Measurements from ENCODE around the gene SPAG7. TPM values are rescaled to one million over a fixed set of nuclear protein-coding genes. Genes with fewer than 3 reads are reported as not detected.

SPAG7 gene
- total and polyA plus RNA-seq, 5 experiments from 2014 or later: 50.5 to 131 (median 122) TPM

Small RNAs within 50 kb of the gene (microRNA-seq; reads per million reads assigned to microRNA genes)
- gene MIR6864 (ENCODE audit: borderline microRNAs expressed) (not detected), gene MIR6865 (ENCODE audit: borderline microRNAs expressed) (not detected)

Other genes with a start within 250 kb of the SPAG7 start
- 10 to 100 TPM; 31.1 to 32.7 TPM for gene MED11, start 236.4 kb downstream of the SPAG7 start, total RNA-seq
- gene MED11, start 236.4 kb downstream of the SPAG7 start, polyA plus RNA-seq: 10 to 100 TPM; 37.2 to 81.1 (median 38.9) TPM
- gene ZMYND15, start 228.0 kb downstream of the SPAG7 start, total RNA-seq: under 1 TPM; 0.38 to 0.47 TPM
- gene ZMYND15, start 228.0 kb downstream of the SPAG7 start, polyA plus RNA-seq: under 1 TPM in 1 of 3 donors, not detected in 2; 0.10 TPM
- gene CXCL16, start 227.9 kb downstream of the SPAG7 start, total RNA-seq: 1 to 10 TPM; 5.5 to 5.6 TPM
- gene CXCL16, start 227.9 kb downstream of the SPAG7 start, polyA plus RNA-seq: 1 to 10 TPM; 2.2 to 5.9 (median 2.5) TPM
- not detected for gene TM4SF5, start 195.9 kb downstream of the SPAG7 start, total RNA-seq
- not detected for gene TM4SF5, start 195.9 kb downstream of the SPAG7 start, polyA plus RNA-seq
- under 1 TPM in 1 of 2 experiments, not detected in 1; 0.60 TPM for gene VMO1, start 181.5 kb downstream of the SPAG7 start, total RNA-seq
- not detected for gene VMO1, start 181.5 kb downstream of the SPAG7 start, polyA plus RNA-seq
- gene GLTPD2, start 178.9 kb downstream of the SPAG7 start, total RNA-seq: not detected
- gene GLTPD2, start 178.9 kb downstream of the SPAG7 start, polyA plus RNA-seq: under 1 TPM; 0.36 to 0.39 (median 0.39) TPM
- 10 to 100 TPM; 56.5 to 61.6 TPM for gene PSMB6, start 171.7 kb downstream of the SPAG7 start, total RNA-seq
- gene PSMB6, start 171.7 kb downstream of the SPAG7 start, polyA plus RNA-seq: 100 to 1,000 TPM; 211 to 282 (median 256) TPM
- gene PLD2, start 160.7 kb downstream of the SPAG7 start, total RNA-seq: 10 to 100 TPM; 21.4 to 27.9 TPM
- gene PLD2, start 160.7 kb downstream of the SPAG7 start, polyA plus RNA-seq: 1 to 10 TPM; 1.1 to 1.9 (median 1.9) TPM
- gene MINK1, start 134.5 kb downstream of the SPAG7 start, total RNA-seq: 100 to 1,000 TPM; 110 to 117 TPM
- 10 to 100 TPM in 1 of 3 donors, 1 to 10 TPM in 2; 4.1 to 12.9 (median 8.1) TPM for gene MINK1, start 134.5 kb downstream of the SPAG7 start, polyA plus RNA-seq
- 1 to 10 TPM; 5.7 TPM for gene C17orf107, start 68.3 kb downstream of the SPAG7 start, total RNA-seq
- gene C17orf107, start 68.3 kb downstream of the SPAG7 start, polyA plus RNA-seq: 1 to 10 TPM; 1.5 to 1.8 (median 1.6) TPM
- 1 to 10 TPM in 1 of 2 experiments, under 1 TPM in 1; 0.94 to 1.3 TPM for gene CHRNE, start 64.7 kb downstream of the SPAG7 start, total RNA-seq
- under 1 TPM; 0.19 to 0.58 (median 0.20) TPM for gene CHRNE, start 64.7 kb downstream of the SPAG7 start, polyA plus RNA-seq
- gene GP1BA, start 35.5 kb downstream of the SPAG7 start, total RNA-seq: not detected
- under 1 TPM in 2 of 3 donors, not detected in 1; 0.08 to 0.13 TPM for gene GP1BA, start 35.5 kb downstream of the SPAG7 start, polyA plus RNA-seq
- gene SLC25A11, start 27.8 kb downstream of the SPAG7 start, total RNA-seq: 10 to 100 TPM; 42.5 to 45.0 TPM
- gene SLC25A11, start 27.8 kb downstream of the SPAG7 start, polyA plus RNA-seq: 10 to 100 TPM; 75.3 to 78.6 (median 77.6) TPM
- 100 to 1,000 TPM; 143 to 145 TPM for gene RNF167, start 27.5 kb downstream of the SPAG7 start, total RNA-seq
- gene RNF167, start 27.5 kb downstream of the SPAG7 start, polyA plus RNA-seq: 10 to 100 TPM; 30.3 to 50.0 (median 32.2) TPM
- 100 to 1,000 TPM; 486 to 497 TPM for gene PFN1, start 19.3 kb downstream of the SPAG7 start, total RNA-seq
- 1,000 to 10,000 TPM; 1,824 to 2,067 (median 1,870) TPM for gene PFN1, start 19.3 kb downstream of the SPAG7 start, polyA plus RNA-seq
- gene ENO3, start 16.7 kb downstream of the SPAG7 start, total RNA-seq: 10 to 100 TPM; 35.2 to 36.7 TPM
- gene ENO3, start 16.7 kb downstream of the SPAG7 start, polyA plus RNA-seq: 1 to 10 TPM; 1.5 to 3.0 (median 1.8) TPM
- 10 to 100 TPM; 56.1 to 58.7 TPM for gene CAMTA2, start 19.9 kb upstream of the SPAG7 start, total RNA-seq
- gene CAMTA2, start 19.9 kb upstream of the SPAG7 start, polyA plus RNA-seq: 10 to 100 TPM in 1 of 3 donors, 1 to 10 TPM in 2; 4.1 to 18.9 (median 6.3) TPM
- gene INCA1, start 29.7 kb upstream of the SPAG7 start, total RNA-seq: under 1 TPM in 1 of 2 experiments, not detected in 1; 0.26 TPM
- gene INCA1, start 29.7 kb upstream of the SPAG7 start, polyA plus RNA-seq: under 1 TPM in 1 of 3 donors, not detected in 2; 0.23 TPM
- gene KIF1C, start 30.1 kb upstream of the SPAG7 start, total RNA-seq: 10 to 100 TPM; 20.8 to 21.1 TPM
- 1 to 10 TPM; 2.6 to 3.0 (median 3.0) TPM for gene KIF1C, start 30.1 kb upstream of the SPAG7 start, polyA plus RNA-seq
- gene SLC52A1, start 67.6 kb upstream of the SPAG7 start, total RNA-seq: under 1 TPM in 1 of 2 experiments, not detected in 1; 0.25 TPM
- not detected for gene SLC52A1, start 67.6 kb upstream of the SPAG7 start, polyA plus RNA-seq
- gene ZFP3, start 110.7 kb upstream of the SPAG7 start, total RNA-seq: 10 to 100 TPM; 12.6 to 12.7 TPM
- gene ZFP3, start 110.7 kb upstream of the SPAG7 start, polyA plus RNA-seq: 1 to 10 TPM in 2 of 3 donors, under 1 TPM in 1; 0.51 to 2.1 (median 1.6) TPM
- gene ZNF232, start 144.1 kb upstream of the SPAG7 start, total RNA-seq: 10 to 100 TPM; 14.0 to 18.9 TPM
- gene ZNF232, start 144.1 kb upstream of the SPAG7 start, polyA plus RNA-seq: 1 to 10 TPM; 6.0 to 10.0 (median 7.3) TPM
- under 1 TPM; 0.33 to 0.39 TPM for gene USP6, start 148.2 kb upstream of the SPAG7 start, total RNA-seq
- under 1 TPM; 0.02 to 0.06 (median 0.05) TPM for gene USP6, start 148.2 kb upstream of the SPAG7 start, polyA plus RNA-seq
- gene ZNF594, start 224.1 kb upstream of the SPAG7 start, total RNA-seq: 10 to 100 TPM; 32.4 to 32.5 TPM
- 1 to 10 TPM; 1.7 to 3.3 (median 3.3) TPM for gene ZNF594, start 224.1 kb upstream of the SPAG7 start, polyA plus RNA-seq

Data from naive thymus-derived CD8-positive, alpha-beta T cell (primary cell).